SK-N-SH (cell line): ENCODE measurements around the gene EXOC4.

Experiments
- CTCF ChIP-seq: fragments of 200-600 bp; sonication (generic); IDR thresholded peaks from 2 replicates; pipeline ENCODE4 v1.6.1; 2017; ENCODE audit warnings: antibody characterized with exemption, mild to moderate bottlenecking, moderate library complexity
- FOSL2 ChIP-seq: IDR thresholded peaks from 2 replicates; pipeline ENCODE4 v1.4.0; 2012; ENCODE audit warnings: low read depth, mild to moderate bottlenecking, moderate library complexity, borderline replicate concordance
- FOXM1 ChIP-seq: IDR thresholded peaks from 2 replicates; pipeline ENCODE4 v1.4.0; 2012; ENCODE audit warnings: low read depth, mild to moderate bottlenecking
- POLR2AphosphoS5 ChIP-seq: IDR thresholded peaks from 2 replicates; pipeline ENCODE4 v1.6.1; 2012; ENCODE audit warnings: low read depth, low read length
- SIN3A ChIP-seq: IDR thresholded peaks from 2 replicates; pipeline ENCODE4 v1.6.1; 2012; ENCODE audit warnings: low read depth, mild to moderate bottlenecking, low read length, moderate library complexity, borderline replicate concordance
- YY1 ChIP-seq: IDR thresholded peaks from 2 replicates; pipeline ENCODE4 v1.4.0; 2012; ENCODE audit warnings: low read depth, mild to moderate bottlenecking
- ZBTB33 ChIP-seq: IDR thresholded peaks from 2 replicates; pipeline ENCODE4 v1.4.0; 2012; ENCODE audit warnings: low read depth, borderline replicate concordance

GRCh38 chr7:134067164-134067563 lies 814.3 kb downstream of the EXOC4 start:
- TF ChIP-seq POLR2AphosphoS5 (no peak), CTCF (no peak), SIN3A (no peak), ZBTB33 (no peak), YY1 (no peak), FOXM1 (no peak), FOSL2 (no peak)
